Activated CD8-positive, alpha-beta memory T cell treated with anti-CD3 and anti-CD28 coated beads for 1 hour (primary cell): ENCODE data around the gene RUNX1.

Source experiments
- DNase-seq, 2 donors: peaks; one replicate each; pipeline ENCODE4 v3.0.0-alpha.2; 2020; ENCODE audit warnings: low read depth in 1 of 2; ENCODE audit errors: extremely low read depth in 1 of 2

The RUNX1 gene

GRCh38 chr21:35017256-35017655, 31.8 kb downstream of the RUNX1 start:
- no peak for DNase-seq

- no peak for DNase-seq
Observed at GRCh38 chr21:35016517-35017188, 32.4 kb downstream of the RUNX1 start.

DNA sequence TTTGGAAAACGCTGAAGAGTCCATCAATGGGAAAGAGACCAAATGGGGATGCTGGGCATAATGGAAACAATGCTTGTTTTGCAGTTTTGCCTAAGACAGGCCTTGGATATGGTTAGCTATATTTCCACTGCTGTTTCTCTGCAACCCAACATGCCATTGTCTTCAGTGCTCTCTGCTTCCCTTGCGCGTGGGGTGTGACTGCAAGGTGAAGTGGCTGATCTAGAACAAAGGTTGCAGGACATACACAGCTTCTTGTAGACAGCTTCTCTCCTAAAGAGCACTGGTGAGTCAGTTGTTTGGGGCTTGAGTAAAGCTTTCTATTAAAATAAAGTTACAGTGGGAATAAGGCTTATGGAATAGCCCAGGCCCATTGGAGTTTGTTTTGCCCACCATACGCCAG, 33.0 kb downstream of the RUNX1 start:
- DNase-seq, result no peak

DNA sequence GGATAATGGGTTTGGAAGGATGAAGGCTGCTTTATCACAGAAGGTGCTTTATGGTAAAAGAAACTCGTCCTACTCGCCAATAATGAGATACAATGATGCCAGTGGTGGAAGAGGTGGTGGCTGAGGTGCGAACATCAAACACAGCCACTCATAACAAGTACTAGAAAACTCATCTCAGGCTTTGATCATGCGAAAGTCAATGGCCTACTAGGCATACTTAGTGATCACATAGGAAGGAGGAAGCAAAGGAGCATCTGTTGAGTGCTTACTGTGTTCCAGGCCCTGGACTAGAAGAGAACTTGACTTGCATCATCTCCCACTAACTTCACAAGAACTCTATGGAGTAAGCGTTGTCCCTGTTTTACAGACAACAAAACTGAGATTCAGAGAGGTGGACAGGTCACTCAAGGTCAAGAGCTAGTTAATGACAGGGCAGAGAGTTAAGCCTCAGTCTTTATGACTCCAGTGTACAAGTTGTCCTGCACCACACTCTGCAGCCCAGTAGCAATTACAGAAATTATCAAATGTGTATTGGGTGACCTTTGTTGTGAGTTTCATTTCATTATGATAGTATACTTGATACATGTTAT, 33.6 kb downstream of the RUNX1 start:
- DNase-seq, result no peak

DNA sequence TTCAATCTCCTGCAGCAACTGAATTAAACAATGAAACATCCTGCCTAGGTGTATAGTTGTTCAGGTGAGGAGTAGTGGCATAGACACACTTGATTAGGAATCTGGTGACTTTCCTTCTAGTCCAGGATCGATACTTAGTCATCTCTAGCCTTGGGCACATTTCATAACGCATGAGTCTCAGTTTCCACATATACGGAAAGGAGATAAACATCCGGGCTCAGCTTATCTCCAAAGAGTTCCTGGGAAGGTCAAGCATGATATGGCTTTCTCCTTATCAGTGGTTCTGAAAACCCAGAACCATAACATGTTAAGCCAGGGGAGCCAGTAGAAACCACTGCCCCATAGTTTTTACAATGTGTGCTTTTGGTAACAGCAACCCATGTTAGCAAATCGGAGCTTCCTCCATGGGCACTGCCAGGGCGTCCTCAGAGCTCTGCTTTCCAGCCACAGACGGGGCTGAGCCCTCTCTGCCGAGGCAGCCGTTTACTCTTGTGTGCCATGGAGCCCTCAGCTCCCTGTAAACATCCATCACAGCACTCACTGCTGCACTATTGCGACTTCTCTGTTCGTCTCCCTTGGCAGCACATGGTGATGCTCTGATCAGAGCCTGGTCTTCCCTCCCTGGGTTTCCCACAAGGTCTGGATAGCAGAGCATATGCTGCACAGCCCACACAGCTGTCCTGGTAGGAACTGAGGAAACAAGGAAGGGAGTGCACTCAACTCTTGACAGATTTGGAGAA, 34.6 kb downstream of the RUNX1 start:
- DNase-seq, result no peak

GRCh38 chr21:35011681-35012080, 37.4 kb downstream of the RUNX1 start:
- DNase-seq, result no peak

- DNase-seq, result no peak
Observed at GRCh38 chr21:35010447-35010846, 38.7 kb downstream of the RUNX1 start.

- no peak for DNase-seq
Observed at GRCh38 chr21:35007348-35007747, 41.8 kb downstream of the RUNX1 start.

DNA sequence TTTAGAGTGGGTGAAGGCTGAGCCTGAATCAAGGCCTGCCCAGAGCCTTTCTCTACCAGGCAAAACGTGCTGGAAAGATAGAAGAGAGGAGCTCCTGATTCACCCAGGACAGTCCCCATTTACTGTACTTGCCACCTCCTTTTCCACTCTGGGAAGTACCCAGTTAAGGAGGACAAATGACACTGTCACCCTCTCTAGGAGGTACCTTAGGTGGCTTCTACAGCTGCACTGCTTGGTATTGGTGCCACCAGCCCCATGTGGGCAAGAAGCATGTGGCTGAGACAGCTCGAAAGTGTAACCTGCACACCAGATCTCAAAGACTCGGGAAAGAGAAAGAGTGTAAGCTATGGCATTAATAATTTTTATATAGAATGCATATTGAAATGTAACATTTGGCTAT, 42.3 kb downstream of the RUNX1 start:
- no peak for DNase-seq

DNA sequence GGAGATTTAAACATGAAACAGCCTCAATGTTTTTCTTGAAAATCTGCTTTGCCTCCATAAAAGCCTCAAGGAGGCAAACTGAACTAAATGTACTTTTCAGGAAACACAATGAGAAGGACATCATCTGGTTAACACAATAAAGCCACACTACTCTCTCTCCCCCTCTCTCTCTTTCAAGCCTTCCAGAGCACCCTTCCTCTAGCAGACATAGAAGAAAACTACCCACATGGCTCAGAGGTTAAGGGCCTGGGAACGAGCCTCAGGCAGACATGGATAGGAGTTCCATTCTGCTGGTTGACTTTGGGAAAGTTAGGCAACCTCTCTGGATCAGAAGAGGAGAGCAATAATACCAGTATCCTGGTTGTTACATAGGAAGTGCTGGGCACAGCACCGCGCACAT, 42.9 kb downstream of the RUNX1 start:
- no peak for DNase-seq

- no peak for DNase-seq
Observed at GRCh38 chr21:35005560-35006224, 43.4 kb downstream of the RUNX1 start.

- DNase-seq, result no peak
Observed at GRCh38 chr21:35005077-35005476, 44.0 kb downstream of the RUNX1 start.

- DNase-seq, result no peak
Observed at GRCh38 chr21:35004314-35004713, 44.8 kb downstream of the RUNX1 start.

DNA sequence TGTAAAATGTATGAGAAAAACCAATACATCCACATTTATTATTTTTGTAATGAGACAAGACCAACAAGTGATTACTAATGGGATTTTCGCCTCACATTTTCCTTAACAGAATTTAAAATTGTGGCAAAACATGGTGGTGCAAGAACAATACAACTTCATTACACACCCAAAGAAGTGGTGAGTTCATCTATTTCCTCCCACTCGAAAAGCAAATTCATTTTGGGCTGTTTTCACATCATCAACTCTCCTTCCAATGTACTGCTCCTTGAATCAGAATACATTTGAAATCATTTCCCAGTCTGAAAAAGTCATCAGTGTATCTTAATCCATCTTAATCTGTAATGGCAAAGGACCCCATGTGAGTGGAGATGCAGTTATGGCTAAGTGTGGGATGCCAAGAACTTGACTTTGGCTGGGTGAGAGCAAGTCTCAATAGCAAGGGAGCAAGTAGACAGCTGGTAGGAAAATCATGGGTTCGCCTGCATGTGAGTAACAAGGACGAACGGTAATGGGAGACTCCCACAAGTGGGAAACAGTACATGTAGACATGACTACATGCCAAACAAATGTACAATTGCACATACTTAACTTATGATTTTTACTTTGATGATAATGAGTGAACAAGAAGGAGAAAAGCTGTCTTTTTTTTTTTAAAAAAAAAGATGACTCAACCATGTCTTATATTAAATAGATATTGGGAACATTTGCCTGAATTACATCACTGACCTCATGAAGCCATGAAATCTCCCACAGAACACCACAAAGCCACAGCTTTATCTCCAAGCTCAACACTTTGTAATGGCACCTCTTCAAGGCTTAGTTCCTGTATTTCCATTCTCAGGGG, 46.0 kb downstream of the RUNX1 start:
- no peak for DNase-seq

DNA sequence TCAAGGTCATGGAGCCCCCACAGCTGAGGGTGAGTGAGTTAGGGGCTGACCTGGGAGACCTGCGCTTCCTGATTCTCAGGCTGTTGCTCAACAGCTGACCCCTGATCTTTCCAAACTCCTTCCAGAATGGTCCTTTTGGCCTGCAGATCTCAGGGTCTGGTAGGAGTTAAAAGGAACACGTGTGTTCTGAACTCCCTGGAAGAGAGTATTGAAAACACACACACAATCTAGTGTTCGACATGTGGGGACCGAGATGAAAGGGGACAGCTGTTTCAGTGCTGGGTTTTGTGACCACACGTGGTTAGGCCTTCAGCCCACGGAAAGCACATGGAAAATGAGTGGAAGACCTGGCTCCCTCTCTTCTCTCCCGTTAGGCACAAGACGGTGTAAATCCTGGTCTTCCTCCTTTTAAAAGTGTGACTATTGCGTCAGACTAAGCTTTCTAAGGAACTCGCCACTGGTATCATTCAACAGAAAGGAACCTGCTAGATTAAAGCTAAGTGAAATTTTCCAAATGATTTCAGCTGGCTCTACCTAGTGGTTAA, 49.6 kb downstream of the RUNX1 start:
- DNase-seq, result no peak

- DNase-seq, result no peak
Observed at GRCh38 chr21:34998176-34998575, 50.9 kb downstream of the RUNX1 start.

GRCh38 chr21:34997294-34997693, 51.8 kb downstream of the RUNX1 start:
- DNase-seq, result no peak

DNA sequence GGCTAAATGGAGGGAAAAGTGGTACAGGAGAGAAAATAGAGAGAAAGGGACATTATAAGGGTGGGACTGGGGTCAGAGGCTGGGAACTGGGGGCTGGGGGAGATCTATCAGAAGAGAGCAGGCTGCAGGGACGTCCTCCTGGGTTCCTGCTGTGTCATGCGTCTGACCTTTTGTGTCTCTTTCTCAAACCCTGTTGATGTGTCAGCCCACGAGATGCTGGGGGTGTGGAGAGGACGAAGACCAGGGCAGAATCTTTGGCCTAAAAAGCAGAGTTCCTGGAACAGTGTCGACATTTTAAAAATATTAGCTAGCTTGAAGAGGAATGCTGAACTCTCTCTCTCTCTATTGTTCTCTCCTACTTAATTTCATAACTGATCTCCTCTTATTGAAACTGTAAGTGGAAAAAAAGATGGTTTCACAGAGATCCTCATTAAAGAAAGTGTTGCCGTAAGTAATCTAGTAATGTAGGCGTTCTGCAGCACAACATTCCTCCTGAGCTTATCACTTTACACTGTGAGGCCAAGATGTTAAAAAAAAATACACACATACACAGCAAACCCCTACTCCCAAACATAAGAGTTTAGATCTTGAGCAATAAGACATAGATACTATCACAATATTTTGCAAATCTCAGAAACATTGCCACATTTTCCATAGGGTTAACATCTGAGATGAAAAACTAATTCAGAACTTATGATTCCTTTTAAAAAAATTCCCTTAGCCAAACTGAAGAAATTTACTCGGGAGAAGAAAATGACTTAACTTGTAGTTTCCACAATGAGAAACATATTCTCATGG, 52.6 kb downstream of the RUNX1 start:
- no peak for DNase-seq

GRCh38 chr21:34995979-34996303, 53.2 kb downstream of the RUNX1 start:
- DNase-seq, result no peak
